DND-41 (cell line): ENCODE measurements around the gene SNRPE.

Experiments used
- CTCF ChIP-seq: IDR thresholded peaks from 2 replicates; pipeline ENCODE4 v1.5.1; 2012; ENCODE audit warnings: borderline replicate concordance, low read length, moderate library complexity, mild to moderate bottlenecking; ENCODE audit not compliant: poor library complexity, severe bottlenecking; ENCODE audit errors: extremely low read depth
- EZH2 ChIP-seq: IDR thresholded peaks from 3 replicates; pipeline ENCODE4 v1.6.1; 2012; ENCODE audit warnings: borderline replicate concordance, low read depth, mild to moderate bottlenecking, moderate library complexity, low read length, inconsistent platforms; ENCODE audit not compliant: severe bottlenecking

GRCh38 chr1:203880606-203881005 lies 19.2 kb downstream of the SNRPE start:
- TF ChIP-seq EZH2 (no peak), CTCF (no peak)
